ENCODE data around the gene STARD3. TPM values are rescaled to one million over a fixed set of nuclear protein-coding genes. Genes with fewer than 3 reads are reported as not detected.
A peak's percentile ranks its signal among the peaks of the same experiment; 100 is the strongest.

Gene STARD3
- total RNA-seq, 1 experiment from 2014 or later: 42.9 TPM

DNA sequence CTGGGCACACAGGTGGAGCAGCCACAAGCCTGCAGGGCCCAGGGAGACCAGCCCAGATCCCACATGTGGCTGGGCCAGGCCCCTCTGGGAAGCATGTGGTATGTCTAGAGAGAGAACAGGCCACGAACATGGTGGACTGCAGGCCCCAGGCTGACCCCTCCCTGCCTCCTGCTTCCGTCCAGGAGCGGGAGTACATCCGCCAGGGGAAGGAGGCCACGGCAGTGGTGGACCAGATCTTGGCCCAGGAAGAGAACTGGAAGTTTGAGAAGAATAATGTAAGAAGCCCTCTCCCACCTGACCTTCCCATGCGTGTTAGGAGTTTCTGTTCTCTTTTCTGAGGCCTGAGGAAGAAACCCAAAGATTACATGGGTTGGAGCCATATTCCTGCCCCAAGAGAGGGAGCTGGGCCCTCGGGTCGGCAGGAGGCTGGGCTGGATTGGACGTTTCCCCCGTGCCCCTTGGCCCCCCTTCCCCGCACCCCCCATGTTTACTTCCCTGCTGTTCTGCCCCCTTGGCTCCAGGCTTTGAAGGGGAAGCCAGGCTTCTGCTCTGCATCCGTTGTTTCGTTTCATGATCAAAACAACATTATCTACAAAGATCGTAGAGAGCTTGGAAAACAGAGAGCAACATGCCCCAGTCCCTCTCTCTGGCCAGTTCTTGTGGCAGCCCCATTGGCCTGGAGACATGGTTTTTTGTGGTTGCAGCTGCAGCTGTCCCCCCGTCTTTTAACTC is 22.5 kb downstream of the STARD3 start:
- DNase-seq (ENCODE audit: low spot score): no peak

DNA sequence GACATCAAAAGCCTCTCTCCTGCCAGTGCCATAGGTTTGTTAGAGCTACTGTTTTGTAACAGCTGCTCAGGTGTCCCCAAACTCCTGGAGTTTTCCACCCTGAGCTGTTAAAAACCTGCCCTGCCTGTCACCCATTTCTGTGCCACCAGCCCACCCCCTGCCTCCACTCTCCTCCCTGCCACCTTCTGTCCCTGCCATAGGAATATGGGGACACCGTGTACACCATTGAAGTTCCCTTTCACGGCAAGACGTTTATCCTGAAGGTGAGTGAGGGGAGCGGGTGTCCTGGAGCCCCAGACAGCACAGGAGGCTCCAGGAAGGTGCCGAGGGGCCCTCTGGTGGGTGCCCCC is 23.0 kb downstream of the STARD3 start:
- DNase-seq (ENCODE audit: low spot score): no peak

DNA sequence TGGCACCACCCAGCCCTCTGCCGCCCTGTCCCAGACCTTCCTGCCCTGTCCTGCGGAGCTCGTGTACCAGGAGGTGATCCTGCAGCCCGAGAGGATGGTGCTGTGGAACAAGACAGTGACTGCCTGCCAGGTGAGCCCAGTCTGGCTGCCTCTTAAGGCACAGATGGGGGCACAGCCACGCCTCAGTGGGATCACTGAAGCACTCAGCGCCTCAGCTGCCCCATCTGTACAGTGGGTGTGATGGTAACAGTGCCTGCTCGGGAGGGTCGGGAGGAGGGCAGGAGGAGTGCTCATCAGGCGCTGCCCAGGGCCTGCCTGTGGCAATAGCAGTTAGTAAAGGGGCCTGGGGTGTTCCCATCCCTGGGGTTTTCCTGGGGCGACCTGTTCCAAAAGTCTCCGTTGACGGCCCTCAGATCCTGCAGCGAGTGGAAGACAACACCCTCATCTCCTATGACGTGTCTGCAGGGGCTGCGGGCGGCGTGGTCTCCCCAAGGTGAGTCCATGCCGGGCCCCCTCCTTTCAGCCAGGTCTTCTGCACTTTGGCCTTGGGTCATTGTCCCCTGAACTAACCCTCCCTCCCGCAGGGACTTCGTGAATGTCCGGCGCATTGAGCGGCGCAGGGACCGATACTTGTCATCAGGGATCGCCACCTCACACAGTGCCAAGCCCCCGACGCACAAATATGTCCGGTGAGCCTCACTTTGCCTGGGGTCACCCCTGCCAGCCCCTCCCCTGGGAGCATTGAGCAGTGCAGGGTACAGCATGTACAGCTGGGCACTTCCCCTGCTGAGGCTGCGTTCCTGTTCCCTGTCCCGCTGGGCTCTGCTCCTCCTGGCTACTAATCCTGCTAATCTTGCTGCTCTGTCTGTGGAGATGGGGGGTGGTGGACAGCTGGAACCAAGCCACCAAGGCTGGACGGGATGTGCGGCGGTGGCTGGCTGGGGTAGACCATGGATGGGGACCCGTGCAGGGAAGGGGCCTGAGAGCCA is 23.7 kb downstream of the STARD3 start:
- no peak for DNase-seq (ENCODE audit: low spot score)

DNA sequence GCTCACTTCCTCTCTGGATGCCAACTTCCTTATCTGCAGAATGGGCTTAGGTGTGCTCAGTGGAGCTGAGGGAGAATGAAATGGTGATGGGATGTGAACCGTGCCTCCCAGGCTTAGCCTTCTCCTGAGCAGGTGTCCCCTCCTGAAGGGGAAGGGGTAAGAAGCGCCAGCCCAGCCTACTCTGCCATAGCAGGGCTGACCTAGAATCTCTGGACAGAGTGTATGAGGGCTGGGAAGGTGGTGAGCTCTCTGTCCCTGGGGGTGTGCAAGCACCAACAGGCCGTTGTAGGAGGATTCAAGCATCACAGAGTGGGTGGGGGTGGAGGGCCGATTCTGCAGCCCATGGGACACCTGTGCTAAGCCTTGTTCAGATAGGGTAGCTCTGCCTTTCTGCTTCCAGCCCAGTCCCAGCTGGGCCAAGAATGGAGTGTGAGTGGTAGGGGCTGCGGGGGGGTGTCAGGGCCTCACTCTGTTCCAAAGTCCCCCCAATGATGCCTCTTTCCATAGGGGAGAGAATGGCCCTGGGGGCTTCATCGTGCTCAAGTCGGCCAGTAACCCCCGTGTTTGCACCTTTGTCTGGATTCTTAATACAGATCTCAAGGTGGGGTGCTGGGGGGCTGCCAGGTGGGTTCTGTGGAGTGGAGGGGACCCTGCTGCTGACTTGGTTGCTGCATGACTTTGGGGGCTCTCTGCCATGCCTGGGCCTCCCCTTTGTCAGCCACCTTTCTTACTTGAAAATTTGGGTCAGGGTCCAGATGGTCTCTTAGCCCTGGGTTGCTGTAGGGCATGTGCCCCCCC is 25.0 kb downstream of the STARD3 start:
- no peak for DNase-seq (ENCODE audit: low spot score)

DNA sequence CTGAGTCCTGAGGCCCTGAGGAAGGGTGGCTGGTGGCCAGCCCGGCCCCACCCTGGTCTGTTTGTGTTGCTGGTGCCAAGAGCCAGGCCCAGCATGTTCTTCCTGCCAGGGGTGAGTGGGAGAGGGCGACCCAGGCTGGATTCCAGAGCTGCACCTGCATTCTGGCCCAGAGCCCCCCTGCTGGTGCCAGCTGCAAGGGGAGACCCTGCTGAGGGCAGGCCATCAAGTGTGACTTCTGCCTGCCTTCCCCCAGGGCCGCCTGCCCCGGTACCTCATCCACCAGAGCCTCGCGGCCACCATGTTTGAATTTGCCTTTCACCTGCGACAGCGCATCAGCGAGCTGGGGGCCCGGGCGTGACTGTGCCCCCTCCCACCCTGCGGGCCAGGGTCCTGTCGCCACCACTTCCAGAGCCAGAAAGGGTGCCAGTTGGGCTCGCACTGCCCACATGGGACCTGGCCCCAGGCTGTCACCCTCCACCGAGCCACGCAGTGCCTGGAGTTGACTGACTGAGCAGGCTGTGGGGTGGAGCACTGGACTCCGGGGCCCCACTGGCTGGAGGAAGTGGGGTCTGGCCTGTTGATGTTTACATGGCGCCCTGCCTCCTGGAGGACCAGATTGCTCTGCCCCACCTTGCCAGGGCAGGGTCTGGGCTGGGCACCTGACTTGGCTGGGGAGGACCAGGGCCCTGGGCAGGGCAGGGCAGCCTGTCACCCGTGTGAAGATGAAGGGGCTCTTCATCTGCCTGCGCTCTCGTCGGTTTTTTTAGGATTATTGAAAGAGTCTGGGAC is 25.8 kb downstream of the STARD3 start:
- no peak for DNase-seq (ENCODE audit: low spot score)

DNA sequence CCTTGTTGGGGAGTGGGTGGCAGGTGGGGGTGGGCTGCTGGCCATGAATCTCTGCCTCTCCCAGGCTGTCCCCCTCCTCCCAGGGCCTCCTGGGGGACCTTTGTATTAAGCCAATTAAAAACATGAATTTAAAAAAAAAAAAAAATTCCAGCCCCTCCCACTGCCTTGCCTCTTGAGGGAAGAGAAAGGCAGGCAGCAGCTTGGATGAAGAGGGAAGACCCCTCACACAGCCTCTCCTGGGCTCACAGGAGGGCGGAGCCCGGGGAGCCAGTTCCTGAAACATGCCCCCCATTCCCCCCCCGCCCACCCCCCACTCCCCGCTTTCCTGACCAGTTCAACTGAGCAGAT is 26.4 kb downstream of the STARD3 start:
- DNase-seq (ENCODE audit: low spot score): no peak

DNA sequence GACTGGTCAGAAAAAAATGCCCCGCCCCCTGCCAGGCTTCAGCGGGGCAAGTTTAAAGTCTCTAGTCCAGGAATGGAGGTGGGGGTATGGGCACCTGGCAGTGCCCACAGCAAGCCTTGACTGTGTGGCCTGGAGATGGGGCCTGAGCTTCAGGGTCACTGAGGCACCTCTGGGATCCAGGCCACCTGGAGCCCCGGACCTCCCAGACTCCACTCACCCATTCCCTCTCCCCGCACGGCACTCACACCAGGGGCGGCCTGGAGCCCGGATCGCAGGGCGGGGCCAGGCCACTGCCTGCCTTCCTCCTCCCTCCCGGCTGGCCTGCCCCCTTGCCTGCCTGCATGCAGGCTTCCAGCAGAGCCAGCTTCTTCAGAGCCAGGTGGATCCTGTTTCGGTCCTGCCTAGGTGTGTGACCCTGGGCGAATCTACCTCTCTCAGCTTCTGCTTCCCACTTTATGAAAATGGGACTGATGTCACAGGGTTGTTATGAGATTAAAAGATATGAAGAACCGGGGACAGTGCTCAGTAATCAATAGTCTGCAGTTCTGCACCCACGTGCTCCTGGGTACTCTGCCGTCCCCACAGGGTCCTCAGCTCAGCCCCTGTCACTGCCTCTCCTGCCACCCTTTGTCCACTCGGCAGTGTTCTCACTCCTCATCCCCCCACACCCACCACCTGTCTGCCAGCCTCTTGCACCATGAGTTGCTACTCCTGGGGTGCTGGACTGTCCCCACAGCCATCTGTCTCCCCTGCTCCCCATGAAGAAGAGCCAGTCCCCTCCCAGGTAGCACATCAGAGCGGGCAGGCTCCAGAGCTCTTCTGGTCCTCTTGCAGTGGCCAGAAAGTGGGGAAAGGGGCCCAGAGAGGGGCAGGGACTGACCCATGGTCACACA is 27.0 kb downstream of the STARD3 start:
- peak; percentile 62 for DNase-seq (ENCODE audit: low spot score)

DNA sequence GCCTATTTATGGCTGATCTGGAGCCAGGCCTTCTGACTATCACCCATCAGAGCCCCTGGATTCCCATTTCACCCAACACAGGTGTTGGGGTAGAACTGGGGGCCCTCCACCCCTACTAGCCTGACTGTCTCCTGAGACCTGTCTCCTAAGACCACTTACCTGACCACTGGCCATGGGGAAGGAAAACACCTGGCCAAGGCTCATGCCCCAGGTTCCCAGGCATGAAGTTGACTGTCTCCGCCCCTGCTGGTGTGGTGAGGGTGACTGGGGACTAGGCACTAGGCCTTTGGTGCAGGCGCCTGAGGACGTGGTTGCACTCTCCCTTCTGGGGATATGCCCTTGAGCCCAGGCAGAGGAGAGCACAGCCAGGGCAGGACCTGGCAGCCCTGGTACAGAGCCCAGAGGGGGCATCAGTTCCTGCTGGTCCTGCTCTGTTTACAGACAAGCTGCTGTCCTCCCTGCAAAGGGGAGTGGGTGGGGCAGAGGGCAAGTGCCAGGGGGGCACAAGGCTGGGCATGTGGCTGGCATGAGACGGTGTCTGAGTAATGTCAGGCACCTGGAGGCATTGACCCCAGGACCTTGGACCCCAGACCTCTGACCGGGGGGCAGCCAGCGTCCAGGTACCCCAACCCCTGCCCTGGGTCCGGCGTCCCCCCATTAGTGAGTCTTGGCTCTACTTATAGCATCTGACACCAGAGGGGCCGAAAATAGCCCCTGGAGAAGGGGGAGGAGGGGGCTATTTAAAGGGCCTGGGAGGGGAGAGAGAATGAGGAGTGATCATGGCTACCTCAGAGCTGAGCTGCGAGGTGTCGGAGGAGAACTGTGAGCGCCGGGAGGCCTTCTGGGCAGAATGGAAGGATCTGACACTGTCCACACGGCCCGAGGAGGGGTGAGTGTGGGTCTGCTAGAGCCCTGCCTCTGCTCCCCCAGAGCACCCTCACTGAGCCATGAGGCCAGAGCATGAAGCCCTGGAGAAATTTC is 27.9 kb downstream of the STARD3 start, which contains the start of gene TCAP:
TSS of gene TCAP (plus strand) at position 769 of the 981 bp plus-strand sequence. CDS start at position 780, 11 bp downstream.
- no peak for DNase-seq (ENCODE audit: low spot score)

DNA sequence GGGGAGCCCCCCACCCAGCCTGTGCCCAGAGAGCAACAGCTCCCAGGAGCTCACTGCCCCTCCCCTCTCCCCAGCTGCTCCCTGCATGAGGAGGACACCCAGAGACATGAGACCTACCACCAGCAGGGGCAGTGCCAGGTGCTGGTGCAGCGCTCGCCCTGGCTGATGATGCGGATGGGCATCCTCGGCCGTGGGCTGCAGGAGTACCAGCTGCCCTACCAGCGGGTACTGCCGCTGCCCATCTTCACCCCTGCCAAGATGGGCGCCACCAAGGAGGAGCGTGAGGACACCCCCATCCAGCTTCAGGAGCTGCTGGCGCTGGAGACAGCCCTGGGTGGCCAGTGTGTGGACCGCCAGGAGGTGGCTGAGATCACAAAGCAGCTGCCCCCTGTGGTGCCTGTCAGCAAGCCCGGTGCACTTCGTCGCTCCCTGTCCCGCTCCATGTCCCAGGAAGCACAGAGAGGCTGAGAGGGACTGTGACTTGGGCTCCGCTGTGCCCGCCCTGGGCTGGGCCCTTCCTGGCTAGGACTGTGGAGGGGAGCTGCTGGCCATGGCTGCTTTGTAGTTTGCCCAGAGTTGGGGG is 28.8 kb downstream of the STARD3 start:
- DNase-seq (ENCODE audit: low spot score): no peak

DNA sequence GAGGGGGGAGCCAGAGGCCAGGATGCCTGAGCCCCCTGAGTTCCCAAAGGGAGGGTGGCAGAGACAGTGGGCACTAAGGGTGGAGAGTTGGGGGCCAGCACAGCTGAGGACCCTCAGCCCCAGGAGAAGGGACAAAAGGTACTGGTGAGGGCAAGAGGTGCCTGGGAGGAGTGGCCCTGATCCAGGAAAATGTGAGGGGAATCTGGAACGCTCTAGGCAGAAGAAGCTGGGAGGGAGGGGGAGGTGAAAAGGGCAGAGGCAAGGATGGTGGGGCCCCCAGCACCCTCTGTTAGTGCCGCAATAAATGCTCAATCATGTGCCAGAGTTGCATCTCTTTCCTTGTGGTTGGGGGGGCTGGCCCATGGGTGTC is 29.3 kb downstream of the STARD3 start:
- DNase-seq (ENCODE audit: low spot score): no peak

DNA sequence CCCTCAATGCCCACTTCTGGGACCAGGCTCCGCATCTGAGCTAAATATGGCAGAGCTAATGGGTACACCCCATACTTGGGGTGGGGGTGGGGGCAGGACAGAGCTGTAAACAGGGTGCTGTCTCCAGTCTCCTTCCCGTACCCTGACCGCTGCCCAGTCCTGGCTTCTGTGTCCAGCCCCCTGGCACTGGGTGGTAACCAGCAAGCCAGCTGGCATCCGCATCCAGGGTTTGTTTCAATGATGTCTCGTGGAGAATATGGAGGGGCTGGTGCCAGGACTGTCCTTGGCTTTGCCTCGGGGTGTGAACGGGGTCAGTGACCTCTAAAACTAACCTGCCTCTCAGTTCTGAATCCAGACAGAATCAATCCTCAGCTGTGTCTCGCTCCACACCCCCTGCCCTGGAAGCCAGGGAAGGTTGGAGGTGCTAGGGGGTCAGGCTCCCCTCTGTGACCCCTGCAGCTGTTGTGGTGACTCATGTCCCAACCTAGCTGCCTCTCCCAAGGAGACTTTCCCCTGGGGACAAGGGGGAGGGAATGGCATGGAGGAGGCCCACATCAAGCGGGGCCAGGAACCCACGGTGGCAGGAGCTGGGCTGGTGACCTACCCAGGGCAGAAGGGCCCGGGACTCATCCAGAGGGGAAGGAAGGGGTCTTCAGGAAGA is 29.8 kb downstream of the STARD3 start:
- peak; percentile 49 for DNase-seq (ENCODE audit: low spot score)

DNA sequence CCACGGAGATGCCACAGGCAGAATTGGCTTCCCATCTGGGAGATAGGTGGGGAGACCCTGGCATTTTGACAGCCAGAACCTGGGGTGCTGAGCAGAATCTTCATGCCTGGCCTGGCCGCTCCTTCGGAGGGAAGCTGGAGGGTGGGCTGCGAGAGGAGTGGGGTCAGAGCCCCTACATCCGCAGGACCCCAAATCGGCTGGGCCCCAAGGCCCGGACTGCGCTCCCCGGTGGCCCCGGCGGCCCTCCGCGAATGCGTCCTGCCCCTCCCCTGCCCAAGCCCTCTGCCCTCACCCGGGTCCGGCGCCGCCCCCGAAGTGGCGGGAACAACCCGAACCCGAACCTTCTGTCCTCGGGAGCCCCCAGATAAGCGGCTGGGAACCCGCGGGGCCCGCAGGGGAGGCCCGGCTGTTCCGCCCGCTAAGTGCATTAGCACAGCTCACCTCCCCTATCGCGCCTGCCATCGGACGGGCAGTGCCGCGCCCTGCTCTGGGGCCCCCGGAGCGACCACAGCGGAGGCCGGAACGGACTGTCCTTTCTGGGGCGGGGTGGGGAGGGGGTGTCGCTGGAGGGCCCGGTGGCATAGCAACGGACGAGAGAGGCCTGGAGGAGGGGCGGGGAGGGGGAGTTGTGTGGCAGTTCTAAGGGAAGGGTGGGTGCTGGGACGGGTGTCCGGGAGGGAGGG is 30.5 kb downstream of the STARD3 start:
- no peak for DNase-seq (ENCODE audit: low spot score)

DNA sequence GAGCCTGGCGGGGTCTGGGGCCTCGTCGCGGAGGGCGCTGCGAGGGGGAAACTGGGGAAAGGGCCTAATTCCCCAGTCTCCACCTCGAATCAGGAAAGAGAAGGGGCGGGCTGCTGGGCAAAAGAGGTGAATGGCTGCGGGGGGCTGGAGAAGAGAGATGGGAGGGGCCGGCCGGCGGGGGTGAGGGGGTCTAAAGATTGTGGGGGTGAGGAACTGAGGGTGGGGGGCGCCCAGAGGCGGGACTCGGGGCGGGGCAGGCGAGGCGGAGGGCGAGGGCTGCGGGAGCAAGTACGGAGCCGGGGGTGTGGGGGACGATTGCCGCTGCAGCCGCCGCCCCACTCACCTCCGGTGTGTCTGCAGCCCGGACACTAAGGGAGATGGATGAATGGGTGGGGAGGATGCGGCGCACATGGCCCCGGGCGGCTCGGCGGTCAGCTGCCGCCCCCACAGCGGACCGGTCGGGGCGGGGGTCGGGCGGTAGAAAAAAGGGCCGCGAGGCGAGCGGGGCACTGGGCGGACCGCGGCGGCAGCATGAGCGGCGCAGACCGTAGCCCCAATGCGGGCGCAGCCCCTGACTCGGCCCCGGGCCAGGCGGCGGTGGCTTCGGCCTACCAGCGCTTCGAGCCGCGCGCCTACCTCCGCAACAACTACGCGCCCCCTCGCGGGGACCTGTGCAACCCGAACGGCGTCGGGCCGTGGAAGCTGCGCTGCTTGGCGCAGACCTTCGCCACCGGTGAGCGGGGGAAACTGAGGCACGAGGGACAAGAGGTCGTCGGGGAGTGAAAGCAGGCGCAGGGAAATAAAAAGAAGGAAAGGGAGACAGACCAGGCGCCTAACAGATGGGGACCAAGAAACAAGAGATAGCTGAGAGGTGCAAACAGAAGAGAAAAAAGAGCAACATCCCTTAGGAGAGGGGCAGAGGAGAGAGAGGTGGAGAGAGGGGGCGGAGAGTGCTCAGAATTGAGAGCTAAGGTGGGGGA is 31.3 kb downstream of the STARD3 start, which contains the start of gene PNMT:
TSS of gene PNMT (plus strand) at position 509 of the 980 bp plus-strand sequence. CDS start at position 532, 23 bp downstream.
- no peak for DNase-seq (ENCODE audit: low spot score)

DNA sequence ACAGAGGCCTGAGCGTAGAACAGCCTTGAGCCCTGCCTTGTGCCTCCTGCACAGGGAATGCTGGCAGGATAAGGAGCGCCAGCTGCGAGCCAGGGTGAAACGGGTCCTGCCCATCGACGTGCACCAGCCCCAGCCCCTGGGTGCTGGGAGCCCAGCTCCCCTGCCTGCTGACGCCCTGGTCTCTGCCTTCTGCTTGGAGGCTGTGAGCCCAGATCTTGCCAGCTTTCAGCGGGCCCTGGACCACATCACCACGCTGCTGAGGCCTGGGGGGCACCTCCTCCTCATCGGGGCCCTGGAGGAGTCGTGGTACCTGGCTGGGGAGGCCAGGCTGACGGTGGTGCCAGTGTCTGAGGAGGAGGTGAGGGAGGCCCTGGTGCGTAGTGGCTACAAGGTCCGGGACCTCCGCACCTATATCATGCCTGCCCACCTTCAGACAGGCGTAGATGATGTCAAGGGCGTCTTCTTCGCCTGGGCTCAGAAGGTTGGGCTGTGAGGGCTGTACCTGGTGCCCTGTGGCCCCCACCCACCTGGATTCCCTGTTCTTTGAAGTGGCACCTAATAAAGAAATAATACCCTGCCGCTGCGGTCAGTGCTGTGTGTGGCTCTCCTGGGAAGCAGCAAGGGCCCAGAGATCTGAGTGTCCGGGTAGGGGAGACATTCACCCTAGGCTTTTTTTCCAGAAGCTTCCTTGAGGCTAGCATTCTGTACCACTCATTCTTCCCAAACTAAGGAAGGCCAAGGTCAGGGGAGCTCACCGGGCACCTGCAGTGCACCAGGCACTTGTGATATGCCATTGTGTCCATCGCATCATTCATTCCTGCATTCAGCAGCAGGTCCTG is 33.2 kb downstream of the STARD3 start:
- no peak for DNase-seq (ENCODE audit: low spot score)

DNA sequence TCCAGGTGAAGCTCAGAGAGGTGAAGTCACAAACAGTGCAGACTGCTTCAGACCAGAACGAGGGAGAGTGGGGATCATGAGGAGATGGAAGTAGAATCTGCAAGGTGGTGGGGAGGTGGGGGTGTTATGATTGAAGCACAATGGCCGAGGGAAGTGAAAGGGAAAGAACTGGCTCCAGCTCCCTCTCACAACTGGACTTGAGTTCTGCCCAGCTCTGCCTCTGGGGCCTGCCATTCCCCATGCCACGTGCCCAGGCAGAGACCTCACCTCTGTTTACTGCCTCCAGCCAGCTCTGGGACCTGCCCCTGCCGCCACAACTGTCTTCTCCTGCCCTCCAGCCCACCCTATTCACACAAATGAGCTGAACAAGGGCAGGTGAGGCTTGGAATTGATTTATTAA is 33.8 kb downstream of the STARD3 start:
- DNase-seq (ENCODE audit: low spot score): no peak
